Measurements from ENCODE around the gene TMEM86B.
"Not testable (repeated sequence)": the region's sequence is repeated elsewhere in the genome, so short reads cannot be mapped to it uniquely, and the experiment has no call there.

TMEM86B gene

DNA sequence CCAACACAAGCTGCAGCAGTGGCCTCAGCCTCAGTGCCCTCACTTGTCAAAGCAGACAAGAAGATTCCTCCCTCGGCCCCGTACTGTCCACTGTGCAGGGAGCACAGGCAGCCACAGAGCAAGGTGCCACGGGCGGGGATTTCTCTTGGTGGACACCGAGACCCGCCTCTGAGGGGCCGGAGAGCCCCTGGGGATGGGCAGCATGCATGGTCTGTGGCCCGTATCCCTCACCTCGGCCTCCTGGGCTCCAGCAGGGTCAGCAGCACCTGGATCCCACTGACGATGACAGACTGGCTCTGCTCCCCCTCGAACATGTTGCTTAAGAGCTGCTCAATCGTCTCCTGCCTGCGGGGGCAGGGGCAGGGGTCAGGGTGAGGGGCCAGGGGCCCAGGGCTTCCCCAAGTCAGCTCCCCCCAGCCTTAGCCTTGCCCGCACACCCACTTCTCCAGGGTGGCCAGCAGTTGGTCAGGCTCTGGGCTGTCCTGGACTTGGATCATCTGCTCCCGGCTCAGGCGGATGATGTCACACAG is 13.4 kb upstream of the TMEM86B start:
- DNase-seq (ENCODE audit: low read depth in 2 of 2) = no peak

DNA sequence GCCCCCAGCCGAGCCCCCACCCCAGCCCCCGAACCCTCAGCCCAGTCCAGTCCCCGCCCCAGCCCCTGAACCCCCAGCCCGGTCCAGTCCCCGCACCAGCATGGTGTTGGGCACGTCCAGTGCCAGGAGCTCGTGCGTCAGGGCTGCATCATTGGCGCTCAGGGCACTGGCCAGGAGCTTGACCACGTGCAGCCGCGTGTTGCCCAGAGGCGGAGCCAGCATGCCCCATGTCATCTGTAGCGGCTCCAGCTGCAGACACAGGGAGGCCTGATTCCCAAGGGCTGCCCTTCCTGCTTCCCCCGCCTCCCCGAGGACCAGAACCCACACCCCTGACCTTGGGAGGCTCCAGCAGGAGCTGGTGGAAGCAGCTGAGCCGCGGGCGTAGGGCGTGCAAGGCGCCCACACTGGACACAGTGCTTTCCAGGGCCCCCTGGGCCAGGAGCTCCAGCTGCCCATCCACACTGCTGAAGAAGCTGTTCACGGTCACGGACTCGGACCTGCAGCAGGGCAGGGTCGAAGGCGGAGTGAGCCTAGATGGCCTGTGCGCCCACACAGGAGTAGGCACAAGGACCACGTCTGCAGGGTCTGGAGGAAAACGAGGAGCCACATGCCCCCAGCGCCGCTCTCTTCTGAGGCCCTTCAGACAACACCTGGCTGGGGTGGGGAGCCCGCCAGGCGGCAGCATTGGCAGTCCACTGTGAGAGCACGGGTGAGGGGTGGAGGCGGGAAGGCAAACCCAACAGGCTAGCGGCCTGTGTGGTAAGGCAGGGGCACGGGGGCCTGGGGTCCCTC is 12.8 kb upstream of the TMEM86B start:
- DNase-seq (ENCODE audit: low read depth in 2 of 2) = no peak

DNA sequence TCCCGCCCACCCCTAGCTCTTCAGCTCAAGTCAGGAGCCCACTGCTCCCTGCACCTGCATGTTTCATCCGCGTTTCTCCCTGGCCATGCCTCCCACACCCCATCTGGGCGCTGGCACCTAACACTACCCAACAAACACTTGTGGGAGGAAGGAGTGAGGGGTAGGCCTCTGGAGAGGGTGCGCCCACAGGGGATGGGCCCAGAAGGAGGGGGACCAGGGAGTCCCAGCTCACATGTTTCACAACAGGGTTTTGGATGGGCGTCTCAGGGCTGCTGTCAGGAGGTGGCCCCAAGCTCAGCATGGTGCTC is 12.1 kb upstream of the TMEM86B start:
- no peak for DNase-seq (ENCODE audit: low read depth in 2 of 2)

DNA sequence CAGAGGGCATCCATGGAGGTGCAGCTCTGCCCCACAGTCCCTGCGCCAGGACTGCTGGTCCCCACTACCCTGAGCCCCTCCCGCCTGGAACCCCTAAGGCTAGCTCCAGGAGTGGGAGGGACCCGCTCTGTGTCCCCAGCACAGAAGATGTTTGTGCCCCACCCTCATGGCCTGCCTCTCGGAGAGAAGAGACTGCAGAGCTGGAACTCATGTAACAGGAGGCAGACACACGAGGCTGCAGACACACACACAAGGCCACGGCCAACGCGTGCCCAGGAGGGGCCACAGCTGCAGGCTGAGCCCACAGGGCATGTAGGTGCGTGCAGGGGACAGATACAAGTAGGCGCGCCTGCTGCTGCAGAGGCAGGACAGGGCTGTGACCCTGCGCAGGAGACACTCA is 10.4 kb upstream of the TMEM86B start:
- DNase-seq (ENCODE audit: low read depth in 2 of 2) = no peak

DNA sequence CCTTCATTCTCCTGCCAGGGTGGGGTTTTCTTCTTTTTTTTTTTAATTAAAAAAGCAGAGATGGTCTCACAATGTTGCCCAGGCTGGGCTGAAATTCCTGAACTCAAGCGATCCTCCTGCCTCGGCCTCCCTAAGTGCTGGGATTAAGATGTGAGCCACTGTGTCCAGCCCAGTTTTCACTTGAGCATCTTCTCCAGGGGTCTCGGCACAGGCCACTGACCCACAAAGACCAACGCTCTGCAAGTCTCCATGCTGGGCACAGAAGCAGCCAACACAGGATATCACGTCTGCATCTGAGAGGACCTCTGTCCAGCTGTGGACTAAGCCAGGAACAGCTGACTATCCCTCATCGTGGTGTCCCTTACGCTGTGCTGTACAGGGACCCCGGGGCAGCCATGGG is 9.5 kb upstream of the TMEM86B start:
- no peak for DNase-seq (ENCODE audit: low read depth in 2 of 2)

DNA sequence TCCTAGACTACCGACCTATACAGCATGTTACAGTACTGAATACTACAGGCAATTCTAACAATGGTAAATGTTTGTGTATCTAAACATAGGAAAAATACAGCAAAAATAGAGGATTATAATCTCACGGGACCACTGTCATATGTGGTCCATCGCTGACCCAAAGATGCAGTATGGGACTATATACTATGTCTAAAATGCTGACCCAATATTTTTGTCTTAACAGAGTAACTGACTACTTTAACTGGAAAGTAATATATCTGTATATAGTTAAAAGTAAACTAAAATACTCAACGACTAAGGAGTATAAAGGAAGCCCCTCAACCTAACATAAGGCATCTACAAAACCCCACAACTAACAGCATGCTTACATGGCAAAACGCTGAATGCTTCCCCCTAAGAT is 4.4 kb upstream of the TMEM86B start:
- DNase-seq (ENCODE audit: low read depth in 2 of 2) = no peak

DNA sequence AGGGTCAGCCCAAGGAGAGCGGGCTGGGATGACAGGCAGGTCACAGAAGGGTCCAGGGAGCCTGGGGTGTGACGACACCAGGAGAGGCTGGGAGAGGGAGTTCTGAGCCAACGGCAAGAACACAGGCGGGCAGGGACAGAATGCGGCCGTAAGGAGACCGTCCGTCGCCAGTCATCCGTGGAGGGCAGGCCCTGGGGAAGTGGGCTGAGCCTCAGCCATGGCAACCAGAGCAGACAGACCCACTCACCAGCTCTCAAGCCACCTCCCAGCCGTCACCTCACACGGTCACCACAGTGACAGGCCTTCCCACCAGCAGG is 3.7 kb upstream of the TMEM86B start:
- DNase-seq (ENCODE audit: low read depth in 2 of 2) = no peak

DNA sequence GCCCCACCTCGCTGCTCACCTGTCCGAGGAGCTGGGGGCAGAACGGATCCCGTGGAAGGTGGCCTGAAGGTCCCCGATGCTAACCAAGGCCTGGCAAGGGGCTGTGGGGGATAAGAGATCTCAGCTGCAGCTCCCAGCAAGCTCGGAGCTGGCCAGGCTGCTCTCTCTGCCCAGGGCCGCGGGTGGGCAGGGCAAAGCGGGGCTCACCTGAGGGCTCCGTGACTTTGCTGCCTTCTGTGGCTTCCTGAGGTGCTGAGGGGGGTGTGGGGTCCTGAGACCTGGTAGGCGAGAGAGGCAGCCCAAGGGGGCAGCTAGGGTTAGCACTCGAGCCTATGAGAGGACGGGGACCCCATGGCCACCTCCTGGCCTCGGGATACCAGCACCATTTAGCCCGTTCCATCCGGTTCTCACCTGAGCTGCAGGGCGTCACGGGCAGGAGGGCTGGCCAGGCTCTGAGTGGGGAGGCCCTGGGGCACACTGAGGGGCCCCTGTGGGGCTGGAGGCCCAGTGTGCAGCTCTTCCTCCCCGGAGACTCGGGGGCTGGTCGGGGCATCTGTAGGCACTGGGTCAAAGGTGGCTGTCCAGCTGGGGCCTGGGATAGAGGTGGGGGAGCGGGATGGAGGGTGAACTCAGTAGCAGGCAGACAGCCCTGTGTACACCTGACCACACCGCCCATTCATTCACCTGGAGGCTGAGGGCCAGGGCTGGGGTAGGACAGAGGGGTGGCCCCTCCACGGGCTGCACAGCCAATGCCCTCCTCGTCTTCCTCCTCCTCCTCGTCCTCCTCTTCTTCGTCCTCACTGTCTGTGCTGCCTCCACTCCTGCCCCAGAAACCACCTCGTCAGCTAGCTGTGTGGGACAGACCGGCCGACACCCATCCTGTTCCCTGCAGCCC is 3.1 kb upstream of the TMEM86B start:
- DNase-seq (ENCODE audit: low read depth in 2 of 2) = no peak

DNA sequence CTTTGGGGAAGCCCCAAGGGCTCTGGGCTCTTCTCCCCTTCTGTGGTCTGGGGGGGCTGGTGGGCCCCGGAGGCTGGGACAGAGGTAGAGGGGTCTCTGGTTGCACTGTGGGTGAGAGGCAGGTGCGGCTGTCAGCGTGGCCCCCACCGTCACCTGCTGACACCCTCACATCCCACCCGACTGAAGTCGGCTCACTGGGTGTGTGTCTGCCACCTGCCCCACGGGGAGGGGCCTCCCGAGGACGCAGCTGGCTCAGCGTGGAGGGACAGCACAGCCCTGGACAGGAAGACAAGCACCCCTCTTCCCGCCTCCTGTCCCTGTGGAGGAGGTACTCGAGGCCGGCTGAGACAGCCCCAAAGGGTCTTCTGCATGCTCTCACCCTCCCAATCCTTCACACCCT is 2.2 kb upstream of the TMEM86B start:
- no peak for DNase-seq (ENCODE audit: low read depth in 2 of 2)

DNA sequence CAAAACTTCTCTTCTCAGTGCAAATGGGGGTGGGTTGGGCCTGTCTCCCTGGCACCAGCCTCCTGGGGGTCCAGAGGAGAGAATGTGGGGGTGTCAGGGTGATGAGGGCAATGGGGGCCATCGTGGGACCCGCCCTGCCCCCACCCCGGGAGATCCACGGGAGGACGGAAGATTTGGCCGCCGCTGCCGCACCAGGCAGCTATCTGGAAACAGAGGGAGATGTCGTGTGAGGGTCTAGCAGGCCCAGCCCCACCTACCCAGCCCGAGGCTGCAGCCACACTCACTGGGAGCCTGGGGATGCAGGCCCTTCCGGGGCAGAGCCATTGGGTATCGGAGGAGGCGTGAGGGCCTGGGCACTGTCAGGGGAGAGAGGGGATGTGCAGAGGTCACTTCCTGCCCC is 1.8 kb upstream of the TMEM86B start:
- DNase-seq (ENCODE audit: low read depth in 2 of 2) = no peak

DNA sequence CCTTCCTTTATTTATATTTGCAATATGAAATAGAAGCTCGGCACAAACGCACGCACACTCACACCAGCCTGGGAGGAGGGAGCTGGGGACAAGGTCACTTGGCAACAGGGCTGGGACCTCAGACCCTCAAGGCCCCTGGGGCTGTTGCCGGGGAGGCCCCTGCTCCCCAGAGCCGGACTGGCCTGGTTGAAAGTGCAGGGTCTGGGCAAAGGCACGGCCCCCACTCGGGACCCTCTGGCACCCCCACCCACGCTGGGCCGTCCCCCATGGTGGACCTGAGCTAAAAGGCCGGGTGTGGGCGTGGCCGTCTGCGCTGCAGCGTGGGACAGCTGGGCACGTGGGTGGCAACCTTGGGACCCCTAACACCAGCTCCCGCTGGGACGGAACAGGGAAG is 1.2 kb upstream of the TMEM86B start:
- DNase-seq (ENCODE audit: low read depth in 2 of 2) = no peak

DNA sequence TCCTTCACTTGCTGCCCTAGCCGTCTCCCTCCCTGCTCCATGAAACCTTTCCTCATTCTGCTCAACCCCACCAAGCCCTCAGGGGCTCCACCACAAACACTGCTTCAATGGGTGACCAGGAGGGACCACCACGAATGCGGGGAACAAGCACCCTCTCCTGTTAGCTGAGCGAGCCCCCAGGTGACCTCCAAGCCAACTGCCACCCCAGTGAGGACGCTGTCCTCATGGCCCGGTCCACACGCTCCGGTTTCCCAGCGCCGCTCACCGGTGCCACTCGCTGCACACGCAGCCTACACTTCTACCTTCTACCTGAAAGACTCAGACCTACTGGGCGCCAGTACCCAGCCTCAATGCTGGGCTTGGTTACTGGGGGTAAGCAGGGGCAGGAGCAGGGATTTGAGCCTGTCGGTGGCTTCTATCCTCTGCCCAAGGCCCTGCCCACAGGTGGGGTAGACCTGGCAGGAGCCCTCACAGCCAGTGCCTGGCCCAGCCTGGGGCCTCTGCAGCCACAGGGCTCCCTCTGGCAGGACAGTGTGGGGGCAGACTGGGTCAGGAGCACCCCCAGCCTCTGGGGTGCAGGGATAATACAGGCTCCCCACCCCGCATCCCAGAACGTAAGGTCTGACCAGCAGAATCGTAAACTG is 704 bp upstream of the TMEM86B start:
- DNase-seq (ENCODE audit: low read depth in 2 of 2) = no peak

DNA sequence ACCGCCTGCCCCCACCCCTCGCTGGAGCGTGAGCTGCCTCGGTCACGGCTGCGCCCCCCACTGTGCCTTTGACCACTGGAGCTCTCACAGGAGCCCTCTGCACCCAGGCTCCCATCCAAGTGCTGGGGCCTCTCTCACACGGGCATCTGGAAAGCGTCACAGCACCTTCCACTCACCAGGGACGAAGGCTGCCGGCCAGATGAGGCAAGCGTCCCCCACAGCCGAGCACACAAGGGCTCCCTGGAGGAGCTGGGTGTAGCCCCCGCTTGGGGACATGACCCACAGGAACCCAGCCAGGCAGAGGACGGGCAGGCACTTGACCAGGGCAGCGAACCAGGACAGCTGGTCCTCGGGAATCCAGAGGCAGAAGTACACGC is 560 bp downstream of the TMEM86B start:
- DNase-seq (ENCODE audit: low read depth in 2 of 2) = no peak

DNA sequence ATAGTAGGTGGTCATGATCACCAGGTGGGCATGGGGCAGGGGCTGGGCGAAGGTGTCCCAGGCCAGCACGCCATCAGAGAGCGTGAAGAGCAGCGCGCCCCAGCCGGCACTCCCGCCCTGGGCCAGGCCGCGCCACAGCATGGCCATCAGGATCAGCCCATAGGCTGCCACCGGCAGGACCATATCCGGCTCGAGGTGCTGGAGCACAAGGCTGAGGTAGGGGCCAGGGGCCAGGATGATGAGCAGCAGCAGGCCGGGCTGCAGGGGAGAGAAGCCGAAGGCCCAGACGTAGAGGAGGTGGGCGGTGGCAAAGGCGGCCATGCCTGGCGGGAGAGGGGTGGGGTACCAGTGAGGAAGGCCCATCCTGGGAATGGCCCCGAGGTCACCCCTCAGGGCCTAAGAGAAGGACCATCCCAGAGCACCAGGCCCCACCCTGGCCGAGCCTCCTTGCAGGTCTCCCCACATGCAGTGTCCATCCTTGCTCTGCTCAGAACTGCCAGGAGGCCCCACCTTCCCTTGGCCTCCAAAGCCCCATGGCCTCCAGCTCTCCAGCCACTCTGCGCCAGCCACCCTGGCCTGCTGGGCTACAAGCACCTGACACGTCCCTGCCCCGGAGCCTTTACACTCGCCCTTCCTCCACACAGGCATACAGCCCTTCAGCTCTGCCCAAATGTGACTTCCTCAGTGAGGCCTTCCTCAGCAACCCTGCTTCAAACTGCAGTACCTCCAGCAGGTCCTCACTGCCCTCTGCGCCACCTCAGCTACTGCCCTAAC is 1.1 kb downstream of the TMEM86B start:
- DNase-seq (ENCODE audit: low read depth in 2 of 2) = no peak

DNA sequence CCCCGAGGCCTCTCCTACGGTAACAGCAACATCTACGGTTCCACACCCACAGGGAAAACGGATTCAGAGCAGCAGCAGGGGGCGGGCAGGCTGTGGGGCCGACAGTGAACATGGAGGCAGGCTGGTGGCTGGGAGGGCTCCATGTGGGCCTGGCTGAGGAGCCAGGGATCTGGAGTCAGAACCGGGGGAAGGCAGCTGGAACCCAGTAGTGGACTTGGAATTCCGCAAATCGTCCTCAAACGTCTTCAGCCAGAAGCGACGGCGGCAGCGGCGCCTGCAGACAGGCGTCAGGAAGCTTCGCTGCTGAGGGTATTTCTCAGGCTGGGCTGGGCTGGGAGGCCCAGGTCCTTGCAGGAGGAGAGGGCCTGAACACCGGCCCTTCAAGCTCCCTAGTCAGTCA is 1.8 kb downstream of the TMEM86B start:
- DNase-seq (ENCODE audit: low read depth in 2 of 2) = no peak

DNA sequence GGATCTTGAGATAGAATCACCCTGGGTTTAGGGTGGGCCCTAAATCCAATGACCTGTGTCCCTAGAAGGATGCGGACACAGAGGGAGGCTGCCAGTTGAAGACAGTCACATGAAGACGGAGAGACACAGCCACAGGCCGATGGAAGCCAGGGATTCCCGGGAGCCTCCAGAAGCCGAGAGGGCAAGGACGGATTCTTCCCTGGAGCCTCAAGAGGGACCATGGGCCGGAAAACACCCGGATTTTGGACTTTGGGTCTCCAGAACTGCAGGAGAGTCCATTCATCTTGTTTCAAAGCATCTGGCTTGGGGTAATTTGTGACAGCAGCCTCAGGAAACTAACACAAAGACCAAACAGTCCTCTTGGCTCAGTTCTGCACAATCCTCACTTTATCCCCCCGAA is 2.3 kb downstream of the TMEM86B start:
- DNase-seq (ENCODE audit: low read depth in 2 of 2) = no peak

DNA sequence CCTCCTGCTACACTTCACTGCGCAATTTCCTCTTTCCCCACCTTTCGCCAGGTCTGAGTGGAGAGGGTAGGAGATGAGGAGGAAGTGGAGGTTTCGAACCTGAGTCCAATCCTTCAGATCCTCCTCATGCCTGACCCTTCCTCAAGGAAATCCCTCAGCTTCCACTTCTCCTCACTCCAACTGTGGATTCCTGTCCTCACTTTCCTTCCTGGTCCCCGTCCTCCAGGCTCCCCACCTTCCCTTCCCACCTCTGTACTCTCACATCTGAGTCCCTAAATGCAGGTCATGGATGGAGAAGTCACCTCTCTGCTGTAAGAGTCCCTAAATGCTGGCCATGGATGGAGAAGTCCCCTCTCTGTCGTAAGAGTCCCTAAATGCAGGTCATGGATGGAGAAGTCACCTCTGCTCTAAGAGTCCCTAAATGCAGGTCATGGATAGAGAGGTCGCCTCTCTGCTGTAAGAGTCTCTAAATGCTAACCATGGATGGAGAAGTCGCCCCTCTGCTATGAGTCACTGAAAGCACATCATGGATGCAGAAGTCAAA is 3.1 kb downstream of the TMEM86B start:
- DNase-seq (ENCODE audit: low read depth in 2 of 2) = no peak

DNA sequence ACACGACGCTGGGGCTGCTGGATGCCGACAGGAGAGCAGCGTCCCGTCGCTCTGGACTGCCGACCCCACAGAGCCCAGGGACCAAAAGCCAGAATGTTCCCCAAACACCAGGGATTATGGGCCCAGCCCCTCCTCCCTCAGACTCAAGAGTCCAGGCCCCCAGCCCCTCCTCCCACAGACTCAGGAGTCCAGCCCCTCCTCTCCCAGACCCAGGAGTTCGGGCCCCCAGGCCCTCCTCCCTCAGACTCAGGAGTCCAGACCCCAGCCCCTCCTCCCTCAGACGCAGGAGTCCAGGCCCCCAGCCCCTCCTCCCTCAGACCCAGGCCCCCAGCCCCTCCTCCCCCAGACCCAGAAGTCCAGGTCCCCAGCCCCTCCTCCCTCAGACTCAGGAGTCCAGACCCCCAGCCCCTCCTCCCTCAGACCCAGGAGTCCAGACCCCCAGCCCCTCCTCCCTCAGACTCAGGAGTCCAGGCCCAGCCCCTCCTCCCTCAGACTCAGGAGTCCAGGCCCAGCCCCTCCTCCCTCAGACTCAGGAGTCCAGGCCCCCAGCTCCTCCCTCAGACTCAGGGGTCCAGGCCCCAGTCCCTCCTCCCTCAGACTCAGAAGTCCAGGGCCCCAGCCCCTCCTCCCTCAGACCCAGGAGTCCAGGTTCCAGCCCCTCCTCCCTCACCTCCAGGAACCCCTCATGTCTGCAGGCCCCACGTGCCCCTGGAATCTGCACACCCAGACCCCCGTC is 3.7 kb downstream of the TMEM86B start:
- not testable (repeated sequence) for DNase-seq (ENCODE audit: low read depth in 2 of 2)

DNA sequence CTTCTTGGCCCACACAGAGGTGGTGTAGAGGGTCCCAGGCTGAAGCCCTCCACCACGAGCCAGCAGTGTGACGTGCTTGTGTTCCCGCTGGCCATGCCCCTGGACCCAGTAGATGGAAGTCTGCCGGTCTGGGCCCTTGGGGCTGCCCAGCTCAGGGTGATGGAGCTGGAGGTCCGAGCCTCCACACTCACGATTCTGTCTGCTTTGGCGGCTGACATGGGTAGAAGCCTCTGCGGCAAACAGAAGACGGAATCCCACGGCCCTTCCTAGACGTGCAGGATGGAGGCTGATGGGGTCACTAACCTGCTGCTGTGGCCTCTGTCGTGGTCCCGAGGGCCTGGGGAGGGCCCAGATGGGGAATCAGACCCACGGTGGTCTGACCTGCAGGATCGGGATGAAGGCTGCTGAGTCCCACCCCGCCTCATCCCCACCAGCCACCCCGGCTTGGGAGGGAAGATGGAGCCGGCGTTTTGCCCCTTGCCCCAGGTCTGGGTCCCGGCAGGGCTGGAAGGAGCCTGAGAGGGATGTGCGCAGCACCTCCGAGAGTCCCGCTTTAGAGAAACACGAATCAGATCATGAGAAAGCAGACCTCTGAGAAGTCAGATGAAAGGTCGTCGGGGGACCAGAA is 4.4 kb downstream of the TMEM86B start:
- no peak for DNase-seq (ENCODE audit: low read depth in 2 of 2)

DNA sequence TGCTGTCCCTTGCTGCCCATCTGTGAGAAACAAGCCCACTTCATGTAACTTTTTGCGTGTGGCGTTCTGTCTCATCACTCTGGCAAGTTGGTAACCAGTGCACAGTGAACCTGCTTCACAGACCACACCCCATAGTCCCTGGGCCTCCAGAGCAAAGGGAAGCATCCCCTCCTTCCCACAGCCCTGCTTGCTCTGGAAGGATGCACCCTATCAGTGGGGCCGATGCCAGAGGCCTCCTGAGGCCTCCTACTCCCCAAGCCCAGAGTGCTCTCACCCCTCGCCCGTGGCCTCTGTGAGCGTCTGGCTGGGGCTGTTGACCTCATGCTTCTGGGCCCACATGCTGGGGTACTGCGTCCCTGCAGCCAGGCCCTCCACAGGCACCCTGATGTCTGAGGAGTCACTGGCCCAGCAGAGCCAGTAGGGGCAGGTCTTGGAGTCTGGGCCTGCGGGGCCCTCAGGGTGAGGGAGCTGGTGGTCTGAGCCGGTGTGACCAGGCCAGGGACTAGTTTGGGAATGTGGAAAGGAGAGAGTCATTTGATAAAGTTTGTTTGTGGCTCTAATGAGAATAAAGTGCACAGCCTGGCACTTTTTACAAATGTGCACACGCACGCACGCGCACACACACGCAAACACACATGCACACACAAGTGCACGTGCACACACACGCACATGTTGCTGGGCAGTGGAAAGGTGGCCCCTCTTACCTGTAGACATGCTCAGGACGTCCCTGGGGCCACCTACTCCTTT is 5.1 kb downstream of the TMEM86B start:
- no peak for DNase-seq (ENCODE audit: low read depth in 2 of 2)
